ENCODE data around the gene SLC49A4.

SLC49A4 gene

GRCh38 chr3:122864498-122864897 lies 69.6 kb downstream of the SLC49A4 start:
- Histone ChIP-seq H3K4me1 (ENCODE audit: control insufficient read depth, insufficient read depth, low read length) (no peaks in the 10 kb centered on the region), H3K4me3 (ENCODE audit: low read length) (no peak overlapping the region), H3K36me3 (ENCODE audit: insufficient read depth, low read length) (no peaks in the 10 kb centered on the region), H3K9me3 (replicated peaks; ENCODE audit: low read length) (no peaks in the 10 kb centered on the region), H3K27me3 (ENCODE audit: control insufficient read depth, insufficient read depth, low read length) (no peaks in the 10 kb centered on the region), H3K9ac (ENCODE audit: low read depth, low read length) (no peak overlapping the region), H3K4me2 (ENCODE audit: low read length) (no peak overlapping the region)

GRCh38 chr3:122868322-122868721 lies 73.5 kb downstream of the SLC49A4 start:
- no peak overlapping the region for H3K9ac ChIP-seq (ENCODE audit: low read depth, low read length)
- H3K27me3 ChIP-seq (ENCODE audit: control insufficient read depth, insufficient read depth, low read length): no peaks in the 10 kb centered on the region
- no peaks in the 10 kb centered on the region for H3K36me3 ChIP-seq (ENCODE audit: insufficient read depth, low read length)
- no peak overlapping the region for H3K4me3 ChIP-seq (ENCODE audit: low read length)
- no peaks in the 10 kb centered on the region for H3K9me3 ChIP-seq (replicated peaks; ENCODE audit: low read length)
- no peak overlapping the region for H3K4me2 ChIP-seq (ENCODE audit: low read length)
- H3K4me1 ChIP-seq (ENCODE audit: control insufficient read depth, insufficient read depth, low read length): no peaks in the 10 kb centered on the region

GRCh38 chr3:122873741-122874515 lies 79.1 kb downstream of the SLC49A4 start:
- no peaks in the 10 kb centered on the region for H3K4me1 ChIP-seq (ENCODE audit: control insufficient read depth, insufficient read depth, low read length)
- H3K36me3 ChIP-seq (ENCODE audit: insufficient read depth, low read length): no peaks in the 10 kb centered on the region

GRCh38 chr3:122875547-122876127 lies 80.8 kb downstream of the SLC49A4 start:
- Histone ChIP-seq H3K36me3 (ENCODE audit: insufficient read depth, low read length) (peaks cover 4% of the 10 kb centered on the region), H3K4me3 (ENCODE audit: low read length) (no peak overlapping the region), H3K27me3 (ENCODE audit: control insufficient read depth, insufficient read depth, low read length) (no peaks in the 10 kb centered on the region), H3K9me3 (replicated peaks; ENCODE audit: low read length) (no peaks in the 10 kb centered on the region), H3K4me2 (ENCODE audit: low read length) (no peak overlapping the region), H3K4me1 (ENCODE audit: control insufficient read depth, insufficient read depth, low read length) (no peaks in the 10 kb centered on the region), H3K9ac (ENCODE audit: low read depth, low read length) (no peak overlapping the region)

More at GRCh38 chr3:122873741-122874515, 79.1 kb downstream of the SLC49A4 start:
- H3K4me2 ChIP-seq (ENCODE audit: low read length): no peak overlapping the region
- H3K4me3 ChIP-seq (ENCODE audit: low read length): no peak overlapping the region
- no peaks in the 10 kb centered on the region for H3K27me3 ChIP-seq (ENCODE audit: control insufficient read depth, insufficient read depth, low read length)
- no peaks in the 10 kb centered on the region for H3K9me3 ChIP-seq (replicated peaks; ENCODE audit: low read length)
- H3K9ac ChIP-seq (ENCODE audit: low read depth, low read length): no peak overlapping the region

GRCh38 chr3:122880173-122880572 lies 85.3 kb downstream of the SLC49A4 start:
- Histone ChIP-seq H3K9me3 (replicated peaks; ENCODE audit: low read length) (no peaks in the 10 kb centered on the region), H3K4me3 (ENCODE audit: low read length) (no peak overlapping the region), H3K4me1 (ENCODE audit: control insufficient read depth, insufficient read depth, low read length) (no peaks in the 10 kb centered on the region), H3K27me3 (ENCODE audit: control insufficient read depth, insufficient read depth, low read length) (no peaks in the 10 kb centered on the region), H3K4me2 (ENCODE audit: low read length) (no peak overlapping the region), H3K9ac (ENCODE audit: low read depth, low read length) (no peak overlapping the region), H3K36me3 (ENCODE audit: insufficient read depth, low read length) (peaks cover 4% of the 10 kb centered on the region)

GRCh38 chr3:122880624-122881023 lies 85.8 kb downstream of the SLC49A4 start:
- H3K4me3 ChIP-seq (ENCODE audit: low read length): no peak overlapping the region
- no peak overlapping the region for H3K9ac ChIP-seq (ENCODE audit: low read depth, low read length)
- H3K4me1 ChIP-seq (ENCODE audit: control insufficient read depth, insufficient read depth, low read length): no peaks in the 10 kb centered on the region

GRCh38 chr3:122882361-122882947 lies 87.6 kb downstream of the SLC49A4 start:
- Histone ChIP-seq H3K36me3 (ENCODE audit: insufficient read depth, low read length) (peaks cover 4% of the 10 kb centered on the region), H3K27me3 (ENCODE audit: control insufficient read depth, insufficient read depth, low read length) (no peaks in the 10 kb centered on the region), H3K9me3 (replicated peaks; ENCODE audit: low read length) (no peaks in the 10 kb centered on the region), H3K4me1 (ENCODE audit: control insufficient read depth, insufficient read depth, low read length) (no peaks in the 10 kb centered on the region), H3K9ac (ENCODE audit: low read depth, low read length) (no peak overlapping the region), H3K4me2 (ENCODE audit: low read length) (no peak overlapping the region), H3K4me3 (ENCODE audit: low read length) (no peak overlapping the region)

More at GRCh38 chr3:122880624-122881023, 85.8 kb downstream of the SLC49A4 start:
- H3K27me3 ChIP-seq (ENCODE audit: control insufficient read depth, insufficient read depth, low read length): no peaks in the 10 kb centered on the region
- H3K36me3 ChIP-seq (ENCODE audit: insufficient read depth, low read length): peaks cover 4% of the 10 kb centered on the region
- H3K4me2 ChIP-seq (ENCODE audit: low read length): no peak overlapping the region
- H3K9me3 ChIP-seq (replicated peaks; ENCODE audit: low read length): no peaks in the 10 kb centered on the region

GRCh38 chr3:122886251-122886650 lies 91.4 kb downstream of the SLC49A4 start:
- H3K36me3 ChIP-seq (ENCODE audit: insufficient read depth, low read length): no peaks in the 10 kb centered on the region
- H3K4me3 ChIP-seq (ENCODE audit: low read length): no peak overlapping the region
- no peak overlapping the region for H3K4me2 ChIP-seq (ENCODE audit: low read length)
- no peak overlapping the region for H3K9ac ChIP-seq (ENCODE audit: low read depth, low read length)
- peaks cover 2% of the 10 kb centered on the region for H3K27me3 ChIP-seq (ENCODE audit: control insufficient read depth, insufficient read depth, low read length)
- H3K4me1 ChIP-seq (ENCODE audit: control insufficient read depth, insufficient read depth, low read length): no peaks in the 10 kb centered on the region
- no peaks in the 10 kb centered on the region for H3K9me3 ChIP-seq (replicated peaks; ENCODE audit: low read length)

- Histone ChIP-seq H3K4me2 (ENCODE audit: low read length) (no peak overlapping the region), H3K36me3 (ENCODE audit: insufficient read depth, low read length) (no peaks in the 10 kb centered on the region), H3K27me3 (ENCODE audit: control insufficient read depth, insufficient read depth, low read length) (peaks cover 2% of the 10 kb centered on the region), H3K4me1 (ENCODE audit: control insufficient read depth, insufficient read depth, low read length) (no peaks in the 10 kb centered on the region), H3K4me3 (ENCODE audit: low read length) (no peak overlapping the region), H3K9ac (ENCODE audit: low read depth, low read length) (no peak overlapping the region), H3K9me3 (replicated peaks; ENCODE audit: low read length) (no peaks in the 10 kb centered on the region)
These were observed 92.1 kb downstream of the SLC49A4 start for GRCh38 chr3:122886946-122887345.

GRCh38 chr3:122890077-122890719 lies 95.3 kb downstream of the SLC49A4 start:
- Histone ChIP-seq H3K4me1 (ENCODE audit: control insufficient read depth, insufficient read depth, low read length) (no peaks in the 10 kb centered on the region), H3K27me3 (ENCODE audit: control insufficient read depth, insufficient read depth, low read length) (peaks cover 8% of the 10 kb centered on the region), H3K9me3 (replicated peaks; ENCODE audit: low read length) (no peaks in the 10 kb centered on the region), H3K36me3 (ENCODE audit: insufficient read depth, low read length) (no peaks in the 10 kb centered on the region), H3K9ac (ENCODE audit: low read depth, low read length) (no peak overlapping the region), H3K4me2 (ENCODE audit: low read length) (no peak overlapping the region), H3K4me3 (ENCODE audit: low read length) (no peak overlapping the region)

GRCh38 chr3:122890720-122891220 lies 95.9 kb downstream of the SLC49A4 start:
- no peak overlapping the region for H3K9ac ChIP-seq (ENCODE audit: low read depth, low read length)
- H3K4me1 ChIP-seq (ENCODE audit: control insufficient read depth, insufficient read depth, low read length): no peaks in the 10 kb centered on the region
- H3K4me2 ChIP-seq (ENCODE audit: low read length): no peak overlapping the region
- H3K9me3 ChIP-seq (replicated peaks; ENCODE audit: low read length): no peaks in the 10 kb centered on the region
- H3K4me3 ChIP-seq (ENCODE audit: low read length): no peak overlapping the region
- H3K36me3 ChIP-seq (ENCODE audit: insufficient read depth, low read length): no peaks in the 10 kb centered on the region
- H3K27me3 ChIP-seq (ENCODE audit: control insufficient read depth, insufficient read depth, low read length): peaks cover 10% of the 10 kb centered on the region
